Spleen (tissue), 11 donors: Measurements from ENCODE around the gene PRDM16. TPM values are rescaled to one million over a fixed set of nuclear protein-coding genes. Genes with fewer than 3 reads are reported as not detected.

Experiments
- DNase-seq: peaks from one replicate; pipeline ENCODE4 v3.0.0-alpha.2; 2020
- H3K27ac ChIP-seq, 8 donors: fragments of 200-600 bp; sonication (generic) in 7 of 8; 1 replicate in 4 of 8; 2 replicates in 4 of 8; pipeline versions ENCODE4 v1.5.0 to v1.8.0; 2016 to 2021; ENCODE audit warnings: inconsistent platforms in 4 of 8, mild to moderate bottlenecking in 4 of 8, moderate library complexity in 1 of 8
- H3K27me3 ChIP-seq, 7 donors: fragments of 200-600 bp; sonication (generic) in 6 of 7; replicated peaks in 1 of 7; 1 replicate in 4 of 7; 2 replicates in 3 of 7; pipeline versions ENCODE4 v1.5.0 to v1.8.0; 2016 to 2021; ENCODE audit warnings: inconsistent platforms in 3 of 7, mild to moderate bottlenecking in 1 of 7
- H3K36me3 ChIP-seq, 6 donors: fragments of 200-600 bp; sonication (generic) in 5 of 6; 1 replicate in 4 of 6; 2 replicates in 2 of 6; pipeline versions ENCODE4 v1.5.0 to v1.8.0; 2016 to 2021; ENCODE audit warnings: inconsistent platforms in 2 of 6
- H3K4me1 ChIP-seq, 6 donors: fragments of 200-600 bp; sonication (generic) in 5 of 6; 1 replicate in 3 of 6; 2 replicates in 3 of 6; pipeline versions ENCODE4 v1.5.0 to v1.8.0; 2016 to 2021; ENCODE audit warnings: inconsistent platforms in 3 of 6
- H3K4me3 ChIP-seq, 8 donors: fragments of 200-600 bp; sonication (generic) in 7 of 8; 1 replicate in 4 of 8; 2 replicates in 4 of 8; pipeline versions ENCODE4 v1.5.0 to v1.8.0; 2016 to 2021; ENCODE audit warnings: inconsistent platforms in 4 of 8, mild to moderate bottlenecking in 4 of 8, moderate library complexity in 2 of 8
- H3K9me3 ChIP-seq, 8 donors: fragments of 200-600 bp; sonication (generic) in 7 of 8; 1 replicate in 4 of 8; 2 replicates in 4 of 8; pipeline versions ENCODE4 v1.5.0 to v1.8.0; 2016 to 2021; ENCODE audit warnings: inconsistent platforms in 4 of 8
- POLR2A ChIP-seq, 3 donors: fragments of 450-650 bp; IDR thresholded peaks; one replicate each; pipeline ENCODE4 v1.5.1; 2017; ENCODE audit warnings: antibody characterized with exemption in 3 of 3, mild to moderate bottlenecking in 1 of 3
- POLR2AphosphoS5 ChIP-seq, 3 donors: sonication (generic); formaldehyde crosslinking; IDR thresholded peaks; one replicate each; pipeline ENCODE4 v1.5.1; 2017; ENCODE audit warnings: antibody characterized with exemption in 3 of 3
- WGBS, 5 donors: extraction: QIAGEN DNeasy Blood & Tissue Kit in 3 of 5; methylation state at CpG; one replicate each; pipeline versions ENCODE4 v1.1.5 to v1.1.7; 2013 to 2018; 5-methylcytosine and 5-hydroxymethylcytosine counted together
- intact Hi-C: fragments of 100-400 bp; cut with DNase I; formaldehyde crosslinking; loops from one replicate; pipeline ENCODE4 v1.15.0; 2023; ENCODE audit warnings: low total_unique reads
- polyA plus RNA-seq, 3 donors: library from polyadenylated mRNA; stranded (reverse); fragments of 200-250 nt; gene quantifications; one replicate each; pipeline ENCODE4 v1.2.1, GENCODE V29; 2013
- total RNA-seq, 7 donors: library from RNA; depleted of rRNA in 3 of 7; stranded (reverse); fragments of >200 nt in 3 of 7; fragmentation: NEBNext Ultra II Directional in 4 of 7; extraction: Animal tissue kit (Norgen Biotek cat#: 25700) in 4 of 7; gene quantifications; one replicate each; pipeline versions ENCODE4 v1.1.0 to v1.2.1, GENCODE V29; 2016 to 2021
- TF ChIP-seq, protein P1 (sequence below), 11 experiments: fragments of 200-600 bp in 7 of 11; fragments of 450-650 bp in 4 of 11; sonication (generic) in 4 of 11; IDR thresholded peaks in 8 of 11; conservative IDR thresholded peaks in 3 of 11; 1 replicate in 7 of 11; 2 replicates in 4 of 11; pipeline versions ENCODE4 v1.4.0 to v1.8.0; 2016 to 2021; ENCODE audit warnings: antibody characterized with exemption in 11 of 11, inconsistent platforms in 4 of 11, mild to moderate bottlenecking in 1 of 11
- donor health status: healthy with polysubstance abuse.
- donor health status: DM: no; HTN: no; CAD: no; lungs with moderate emphysema.
- donor health status: DM: no; HTN: no; CAD: no.
- donor health status: Bipolar disorder and iron deficiency.
- donor health status: healthy.
- donor health status: DM: no; HTN: no; CAD: no.
- donor health status: DM: yes; HTN: yes; CAD: no.

Gene PRDM16
- total and polyA plus RNA-seq, 10 donors = 0.43 to 3.2 (median 1.4) TPM

DNA sequence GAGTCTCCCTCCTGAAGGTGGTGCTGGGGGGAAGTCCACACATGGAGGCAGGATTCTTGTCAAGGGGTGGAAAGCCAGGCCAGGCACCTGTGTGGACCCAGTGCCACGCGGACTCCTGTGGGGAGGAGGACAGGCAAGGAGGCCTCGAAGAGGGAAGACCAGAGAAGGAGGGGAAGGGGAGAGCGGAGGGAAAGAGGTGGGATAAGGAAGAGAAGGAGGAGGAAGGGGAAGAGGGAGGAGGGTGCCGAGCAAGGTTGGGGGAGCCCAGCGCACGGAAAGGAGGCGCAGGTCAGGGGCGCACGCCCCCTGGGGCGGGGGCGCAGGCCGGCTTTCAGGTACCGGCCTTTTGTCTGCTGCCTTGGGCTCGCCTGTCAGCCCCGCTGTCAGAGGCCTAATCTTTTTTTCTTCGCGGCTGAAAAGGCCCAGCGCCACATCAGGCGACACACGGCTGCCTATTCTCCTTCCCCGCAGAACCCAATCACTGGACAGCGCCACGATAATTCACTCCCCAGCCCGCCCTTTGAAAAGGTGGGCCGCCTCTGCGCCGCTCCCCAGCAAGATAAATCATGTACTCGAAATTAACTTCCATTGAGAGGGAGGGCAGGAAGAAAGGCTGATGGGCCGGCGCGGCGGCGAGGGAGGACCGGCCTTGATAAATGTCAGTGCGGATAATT lies 42.5 kb downstream of the PRDM16 start:
- intact Hi-C loops = no loop called here
- Histone ChIP-seq H3K4me3 (no peak overlapping the region), H3K4me1 (peaks cover 0 to 18% (median 4%) of the 10 kb centered on the region in 6 donors), H3K36me3 (no peaks in the 10 kb centered on the region), H3K27ac (no peak overlapping the region), H3K27me3 (peaks cover 0 to 19% (median 0%) of the 10 kb centered on the region in 7 donors), H3K9me3 (peaks cover 0 to 13% (median 0%) of the 10 kb centered on the region in 8 donors)
- TF ChIP-seq POLR2A (IDR thresholded peaks at IDR 0.05) = no peak
- TF ChIP-seq, protein P1, sequence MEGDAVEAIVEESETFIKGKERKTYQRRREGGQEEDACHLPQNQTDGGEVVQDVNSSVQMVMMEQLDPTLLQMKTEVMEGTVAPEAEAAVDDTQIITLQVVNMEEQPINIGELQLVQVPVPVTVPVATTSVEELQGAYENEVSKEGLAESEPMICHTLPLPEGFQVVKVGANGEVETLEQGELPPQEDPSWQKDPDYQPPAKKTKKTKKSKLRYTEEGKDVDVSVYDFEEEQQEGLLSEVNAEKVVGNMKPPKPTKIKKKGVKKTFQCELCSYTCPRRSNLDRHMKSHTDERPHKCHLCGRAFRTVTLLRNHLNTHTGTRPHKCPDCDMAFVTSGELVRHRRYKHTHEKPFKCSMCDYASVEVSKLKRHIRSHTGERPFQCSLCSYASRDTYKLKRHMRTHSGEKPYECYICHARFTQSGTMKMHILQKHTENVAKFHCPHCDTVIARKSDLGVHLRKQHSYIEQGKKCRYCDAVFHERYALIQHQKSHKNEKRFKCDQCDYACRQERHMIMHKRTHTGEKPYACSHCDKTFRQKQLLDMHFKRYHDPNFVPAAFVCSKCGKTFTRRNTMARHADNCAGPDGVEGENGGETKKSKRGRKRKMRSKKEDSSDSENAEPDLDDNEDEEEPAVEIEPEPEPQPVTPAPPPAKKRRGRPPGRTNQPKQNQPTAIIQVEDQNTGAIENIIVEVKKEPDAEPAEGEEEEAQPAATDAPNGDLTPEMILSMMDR (IDR thresholded peaks at IDR 0.05 in 8 of 11, conservative IDR thresholded peaks at IDR 0.05 in 3 of 11) = no peak
- TF ChIP-seq POLR2AphosphoS5 (IDR thresholded peaks at IDR 0.05) = no peak
- no peak for DNase-seq
- WGBS, 5 donors = 78 to 88% (median 84%) methylated on average over 33 to 36 of the region's 36 CpGs

DNA sequence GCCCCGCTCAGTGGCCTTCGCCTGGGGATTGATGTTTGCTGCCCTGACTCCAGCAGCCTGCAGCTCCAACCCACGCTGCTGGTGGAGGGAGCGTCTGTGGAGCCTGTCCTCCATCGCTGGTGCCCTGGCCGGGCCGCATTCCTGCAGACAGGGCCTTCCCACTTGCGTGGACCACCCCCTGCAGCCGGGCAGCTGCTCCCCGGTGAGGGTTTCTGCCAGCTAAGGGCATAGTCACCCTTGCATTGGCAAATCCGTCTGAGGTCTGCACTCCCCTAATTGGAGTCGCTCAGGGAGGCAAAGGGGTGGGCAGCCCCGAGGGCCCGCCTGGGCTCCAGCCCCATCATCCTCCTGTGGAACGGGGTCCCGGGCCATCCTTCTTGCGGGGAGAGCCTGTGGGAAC lies 43.5 kb downstream of the PRDM16 start:
- Histone ChIP-seq H3K36me3 (no peaks in the 10 kb centered on the region), H3K27ac (no peak overlapping the region), H3K4me3 (no peak overlapping the region), H3K27me3 (peaks cover 0 to 14% (median 0%) of the 10 kb centered on the region in 7 donors), H3K9me3 (peaks cover 0 to 11% (median 0%) of the 10 kb centered on the region in 8 donors), H3K4me1 (peaks cover 0 to 18% (median 4%) of the 10 kb centered on the region in 6 donors)
- TF ChIP-seq POLR2AphosphoS5 (IDR thresholded peaks at IDR 0.05) (no peak), POLR2A (IDR thresholded peaks at IDR 0.05) (no peak)
- TF ChIP-seq, protein P1 (IDR thresholded peaks at IDR 0.05 in 8 of 11, conservative IDR thresholded peaks at IDR 0.05 in 3 of 11) = no peak
- WGBS, 5 donors = 87 to 92% (median 90%) methylated on average over 9 to 17 of the region's 17 CpGs
- intact Hi-C loops = no loop called here
- DNase-seq = no peak

DNA sequence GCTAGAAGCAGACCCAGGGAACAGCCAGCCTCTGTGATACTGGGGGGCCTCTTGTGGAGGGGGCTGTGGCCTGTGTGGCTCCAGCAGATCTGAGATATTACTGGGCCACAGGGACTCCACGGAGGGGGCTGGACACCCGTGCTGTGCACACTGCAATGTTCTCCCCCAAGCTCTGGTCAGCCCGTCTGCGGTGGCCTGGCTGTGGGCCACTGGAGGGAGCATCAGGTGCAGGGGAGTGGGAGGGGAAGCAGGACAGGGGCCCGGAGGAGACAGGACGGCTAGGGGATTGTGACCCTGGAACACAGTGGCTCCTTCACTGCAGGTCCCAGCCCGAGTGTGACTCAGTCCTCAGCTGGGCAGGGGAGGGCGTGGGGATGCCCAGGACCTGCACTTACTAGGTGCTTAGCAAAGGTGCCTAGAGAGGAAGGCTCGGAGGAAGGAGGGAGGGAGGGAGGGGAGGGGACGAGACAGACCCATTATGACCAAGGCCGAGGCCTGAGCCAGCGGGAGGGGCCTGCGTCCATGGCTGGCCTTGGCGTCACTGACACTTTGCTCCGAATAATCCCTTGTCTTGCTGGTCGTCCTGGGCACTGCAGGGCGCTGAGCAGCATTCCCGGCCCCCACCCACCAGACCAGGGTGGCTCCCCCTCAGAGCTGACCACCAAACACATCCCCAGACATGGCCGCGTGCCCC lies 44.2 kb downstream of the PRDM16 start:
- Histone ChIP-seq H3K27ac (peak overlapping the region in 5 of 8 donors; percentile 27 to 65 (median 54)), H3K9me3 (peaks cover 0 to 4% (median 0%) of the 10 kb centered on the region in 8 donors), H3K4me1 (peaks cover 0 to 18% (median 4%) of the 10 kb centered on the region in 6 donors), H3K27me3 (peaks cover 0 to 14% (median 0%) of the 10 kb centered on the region in 7 donors), H3K36me3 (no peaks in the 10 kb centered on the region), H3K4me3 (no peak overlapping the region)
- WGBS, 5 donors = 59 to 82% (median 76%) methylated on average over 9 to 20 of the region's 20 CpGs
- TF ChIP-seq, protein P1 (IDR thresholded peaks at IDR 0.05 in 8 of 11, conservative IDR thresholded peaks at IDR 0.05 in 3 of 11) = no peak
- TF ChIP-seq POLR2AphosphoS5 (IDR thresholded peaks at IDR 0.05) (no peak), POLR2A (IDR thresholded peaks at IDR 0.05) (no peak)
- intact Hi-C loops = no loop called here
- no peak for DNase-seq

DNA sequence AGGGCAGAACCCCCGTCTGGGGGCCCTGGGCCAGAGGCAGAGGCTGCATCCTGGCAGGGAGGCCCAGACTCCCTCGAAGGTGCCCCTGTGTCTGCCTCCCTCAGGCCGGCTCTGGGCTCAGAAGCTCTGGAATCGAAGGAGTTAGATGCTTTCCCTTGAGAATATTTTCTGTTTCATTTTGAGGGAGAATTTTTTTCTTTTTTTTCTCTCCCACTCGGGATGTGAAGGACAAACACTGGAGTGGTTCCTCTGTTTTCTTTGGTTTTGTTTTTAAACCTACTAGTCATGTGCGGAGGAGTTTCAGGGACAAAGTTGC lies 44.7 kb downstream of the PRDM16 start:
- DNase-seq = no peak
- peaks cover 0 to 22% (median 4%) of the 10 kb centered on the region in 6 donors for H3K4me1 ChIP-seq
- no peak overlapping the region for H3K4me3 ChIP-seq
- TF ChIP-seq POLR2AphosphoS5 (IDR thresholded peaks at IDR 0.05) (no peak), POLR2A (IDR thresholded peaks at IDR 0.05) (no peak)
- TF ChIP-seq, protein P1 (IDR thresholded peaks at IDR 0.05 in 8 of 11, conservative IDR thresholded peaks at IDR 0.05 in 3 of 11) = no peak
- H3K27ac ChIP-seq = peak overlapping the region in 5 of 8 donors; percentile 27 to 65 (median 54)
- H3K27me3 ChIP-seq = peaks cover 0 to 10% (median 0%) of the 10 kb centered on the region in 7 donors
- WGBS, 5 donors = 55 to 77% (median 73%) methylated on average over 6 of the region's 6 CpGs
- no peaks in the 10 kb centered on the region for H3K36me3 ChIP-seq
- H3K9me3 ChIP-seq = no peaks in the 10 kb centered on the region
- intact Hi-C loops = no loop called here
